B cell (primary cell): ENCODE measurements around the gene AMIGO2. TPM values are rescaled to one million over a fixed set of nuclear protein-coding genes. Genes with fewer than 3 reads are reported as not detected.

Experiments used
- ATAC-seq: fragments of 200-7000 bp; cut with Tn5 transposase; one replicate; pipeline ENCODE4 v1.10.0; 2021; ENCODE audit warnings: low read depth, mild to moderate bottlenecking, moderate number of reproducible peaks, moderate library complexity
- CTCF ChIA-PET: fragments of 350-600 bp; sonication (Branson Sonifier 250); formaldehyde crosslinking; loops from one replicate; lab custom pipeline; 2021; ENCODE audit warnings: antibody characterized with exemption, inconsistent platforms; lab: Charles Lee
- POLR2A ChIA-PET: fragments of 350-600 bp; sonication (Branson Sonifier 250); formaldehyde crosslinking; loops from one replicate; lab custom pipeline; 2021; ENCODE audit warnings: antibody characterized with exemption; lab: Charles Lee
- DNase-seq: peaks from one replicate; pipeline ENCODE4 v3.0.0; 2013
- H2AFZ ChIP-seq: 2 replicates; pipeline ENCODE4 v1.6.1; 2012; ENCODE audit warnings: mild to moderate bottlenecking, low read depth, low read length; ENCODE audit not compliant: insufficient read depth, poor library complexity, severe bottlenecking
- H3K27ac ChIP-seq, 2 donors: 1 replicate in 1 of 2; 2 replicates in 1 of 2; pipeline ENCODE4 v1.5.1; 2012 to 2013; ENCODE audit warnings: low read length in 2 of 2, mild to moderate bottlenecking in 2 of 2, moderate library complexity in 1 of 2
- H3K27me3 ChIP-seq, 4 experiments: fragments of 200-600 bp in 1 of 4; sonication (generic) in 1 of 4; replicated peaks in 1 of 4; 1 replicate in 2 of 4; 2 replicates in 2 of 4; pipeline versions ENCODE4 v1.6.1 to v1.7.0; 2013 to 2016; ENCODE audit warnings: low read length in 3 of 4, mild to moderate bottlenecking in 2 of 4, mixed read lengths in 1 of 4, moderate library complexity in 1 of 4; ENCODE audit not compliant: insufficient read depth in 4 of 4, control insufficient read depth in 3 of 4; ENCODE audit errors: control extremely low read depth in 1 of 4
- H3K36me3 ChIP-seq, 2 experiments: replicated peaks in 1 of 2; 1 replicate in 1 of 2; 2 replicates in 1 of 2; pipeline versions ENCODE4 v1.6.1 to v1.7.1; 2013; ENCODE audit warnings: low read length in 1 of 2; ENCODE audit not compliant: insufficient read depth in 2 of 2, control insufficient read depth in 1 of 2; ENCODE audit errors: control extremely low read depth in 1 of 2, extremely low read depth in 1 of 2
- H3K4me1 ChIP-seq, 2 donors: fragments of 200-600 bp in 1 of 2; sonication (generic) in 1 of 2; 1 replicate in 1 of 2; 2 replicates in 1 of 2; pipeline versions ENCODE4 v1.5.1 to v1.6.1; 2013 to 2017; ENCODE audit warnings: low read length in 2 of 2; ENCODE audit not compliant: control insufficient read depth in 2 of 2, insufficient read depth in 2 of 2
- H3K4me2 ChIP-seq: replicated peaks from 2 replicates; pipeline ENCODE3; 2012; ENCODE audit warnings: mild to moderate bottlenecking, low read depth, low read length; ENCODE audit not compliant: poor library complexity, severe bottlenecking
- H3K4me3 ChIP-seq, 5 experiments: fragments of 200-600 bp in 1 of 5; sonication (generic) in 1 of 5; 1 replicate in 3 of 5; 2 replicates in 2 of 5; pipeline versions ENCODE4 v1.5.1 to v1.7.0; 2011 to 2016; ENCODE audit warnings: low read length in 4 of 5, mild to moderate bottlenecking in 4 of 5, low read depth in 2 of 5, control low read depth in 1 of 5, moderate library complexity in 1 of 5; ENCODE audit not compliant: insufficient read depth in 1 of 5; ENCODE audit errors: control extremely low read depth in 1 of 5, extremely low read depth in 1 of 5
- H3K79me2 ChIP-seq: fragments of 200-600 bp; sonication (generic); one replicate; pipeline ENCODE4 v1.6.0; 2016; ENCODE audit warnings: low read length; ENCODE audit not compliant: control insufficient read depth, insufficient read depth
- H3K9ac ChIP-seq: fragments of 200-600 bp; sonication (generic); 2 replicates; pipeline ENCODE4 v1.6.1; 2017; ENCODE audit warnings: mild to moderate bottlenecking, low read length, moderate library complexity
- H3K9me3 ChIP-seq, 3 donors: one replicate each; pipeline versions ENCODE4 v1.6.1 to v1.7.1; 2013; ENCODE audit warnings: low read length in 2 of 3; ENCODE audit not compliant: control insufficient read depth in 2 of 3, insufficient read depth in 1 of 3; ENCODE audit errors: control extremely low read depth in 1 of 3
- H4K20me1 ChIP-seq: 2 replicates; pipeline ENCODE4 v1.6.0; 2012; ENCODE audit warnings: mild to moderate bottlenecking, low read length; ENCODE audit not compliant: insufficient read depth, control insufficient read depth, poor library complexity, severe bottlenecking
- H3K27ac Mint-ChIP-seq: one replicate; pipeline ENCODE4 v1.8.0; 2021; ENCODE audit warnings: mixed read lengths
- H3K27me3 Mint-ChIP-seq: one replicate; pipeline ENCODE4 v1.8.0; 2021; ENCODE audit warnings: mixed read lengths
- H3K4me1 Mint-ChIP-seq: one replicate; pipeline ENCODE4 v1.8.0; 2021; ENCODE audit warnings: mixed read lengths
- H3K4me3 Mint-ChIP-seq: one replicate; pipeline ENCODE4 v1.8.0; 2021; ENCODE audit warnings: mixed read lengths
- H3K9me3 Mint-ChIP-seq: one replicate; pipeline ENCODE4 v1.8.0; 2022; ENCODE audit warnings: mixed read lengths; ENCODE audit not compliant: insufficient read depth
- EZH2 ChIP-seq: IDR thresholded peaks from 2 replicates; pipeline ENCODE4 v1.6.1; 2012; ENCODE audit warnings: borderline replicate concordance, low read depth, mild to moderate bottlenecking, moderate library complexity, low read length; ENCODE audit not compliant: insufficient read depth, poor library complexity, severe bottlenecking
- WGBS: methylation state at CpG from one replicate; pipeline ENCODE4 v1.1.5; 2013; ENCODE audit warnings: missing lambda C conversion rate; ENCODE audit not compliant: insufficient coverage; 5-methylcytosine and 5-hydroxymethylcytosine counted together
- intact Hi-C: fragments of 100-400 bp; cut with micrococcal nuclease; formaldehyde crosslinking; loops from one replicate; pipeline ENCODE4 v1.10.0; 2022
- polyA plus RNA-seq: library from polyadenylated mRNA; depleted of rRNA; stranded (reverse); fragments of >200 nt; gene quantifications from 2 replicates; pipeline ENCODE4 v1.2.3, GENCODE V29; 2012
- total RNA-seq, 2 donors: library from RNA; stranded (reverse); fragments of 120-200 nt in 1 of 2; gene quantifications; 1 replicate in 1 of 2; 2 replicates in 1 of 2; pipeline versions ENCODE4 v1.2.3 to v1.2.4, GENCODE V29; 2013 to 2022
- TF ChIP-seq, protein P1 (sequence below): fragments of 200-600 bp; IDR thresholded peaks from one replicate; pipeline ENCODE4 v1.8.0; 2022; ENCODE audit warnings: antibody characterized with exemption, mild to moderate bottlenecking

The AMIGO2 gene
- total and polyA plus RNA-seq, 2 donors (not counting 1 experiment from before 2014, with no cell fraction given) = 10.4 to 11.8 TPM

DNA sequence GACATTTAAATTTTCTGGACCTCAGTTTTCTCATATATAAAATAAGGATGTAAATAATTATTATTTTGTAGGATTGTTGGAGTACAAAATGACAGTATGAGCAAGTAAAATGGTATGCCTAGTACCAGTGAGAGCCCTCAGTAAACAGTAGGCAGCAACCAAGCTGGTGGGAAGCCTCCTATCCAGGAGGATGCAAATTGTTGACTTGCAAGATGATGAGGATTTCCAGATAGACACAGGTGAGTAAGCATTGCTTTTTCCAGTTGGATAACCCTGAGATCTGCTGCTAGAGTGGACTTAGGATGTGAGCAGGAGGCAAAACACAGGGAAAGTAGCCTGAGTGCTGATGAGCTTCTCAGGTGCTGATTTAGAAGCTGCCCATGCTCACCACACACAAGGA, 28.2 kb upstream of the AMIGO2 start:
- ChIA-PET POLR2A (no interaction called here), CTCF (no interaction called here)
- H3K9me3 Mint-ChIP-seq = no peaks in the 10 kb centered on the region
- Histone ChIP-seq H3K27me3 (no peaks in the 10 kb centered on the region), H3K4me3 (no peak overlapping the region), H3K36me3 (peaks cover 0 to 6% of the 10 kb centered on the region in 2 experiments), H4K20me1 (no peaks in the 10 kb centered on the region), H3K79me2 (no peaks in the 10 kb centered on the region), H3K4me1 (no peaks in the 10 kb centered on the region), H3K9me3 (no peaks in the 10 kb centered on the region), H3K27ac (no peak overlapping the region), H2AFZ (no peak overlapping the region), H3K4me2 (no peak overlapping the region), H3K9ac (no peak overlapping the region)
- intact Hi-C loops = no loop called here
- no peak overlapping the region for H3K27ac Mint-ChIP-seq
- TF ChIP-seq, protein P1, sequence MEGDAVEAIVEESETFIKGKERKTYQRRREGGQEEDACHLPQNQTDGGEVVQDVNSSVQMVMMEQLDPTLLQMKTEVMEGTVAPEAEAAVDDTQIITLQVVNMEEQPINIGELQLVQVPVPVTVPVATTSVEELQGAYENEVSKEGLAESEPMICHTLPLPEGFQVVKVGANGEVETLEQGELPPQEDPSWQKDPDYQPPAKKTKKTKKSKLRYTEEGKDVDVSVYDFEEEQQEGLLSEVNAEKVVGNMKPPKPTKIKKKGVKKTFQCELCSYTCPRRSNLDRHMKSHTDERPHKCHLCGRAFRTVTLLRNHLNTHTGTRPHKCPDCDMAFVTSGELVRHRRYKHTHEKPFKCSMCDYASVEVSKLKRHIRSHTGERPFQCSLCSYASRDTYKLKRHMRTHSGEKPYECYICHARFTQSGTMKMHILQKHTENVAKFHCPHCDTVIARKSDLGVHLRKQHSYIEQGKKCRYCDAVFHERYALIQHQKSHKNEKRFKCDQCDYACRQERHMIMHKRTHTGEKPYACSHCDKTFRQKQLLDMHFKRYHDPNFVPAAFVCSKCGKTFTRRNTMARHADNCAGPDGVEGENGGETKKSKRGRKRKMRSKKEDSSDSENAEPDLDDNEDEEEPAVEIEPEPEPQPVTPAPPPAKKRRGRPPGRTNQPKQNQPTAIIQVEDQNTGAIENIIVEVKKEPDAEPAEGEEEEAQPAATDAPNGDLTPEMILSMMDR = no peak
- no peak for TF ChIP-seq EZH2
- ATAC-seq (no peak), DNase-seq (no peak)
- H3K4me1 Mint-ChIP-seq = no peaks in the 10 kb centered on the region
- H3K4me3 Mint-ChIP-seq = no peak overlapping the region
- H3K27me3 Mint-ChIP-seq = no peaks in the 10 kb centered on the region

DNA sequence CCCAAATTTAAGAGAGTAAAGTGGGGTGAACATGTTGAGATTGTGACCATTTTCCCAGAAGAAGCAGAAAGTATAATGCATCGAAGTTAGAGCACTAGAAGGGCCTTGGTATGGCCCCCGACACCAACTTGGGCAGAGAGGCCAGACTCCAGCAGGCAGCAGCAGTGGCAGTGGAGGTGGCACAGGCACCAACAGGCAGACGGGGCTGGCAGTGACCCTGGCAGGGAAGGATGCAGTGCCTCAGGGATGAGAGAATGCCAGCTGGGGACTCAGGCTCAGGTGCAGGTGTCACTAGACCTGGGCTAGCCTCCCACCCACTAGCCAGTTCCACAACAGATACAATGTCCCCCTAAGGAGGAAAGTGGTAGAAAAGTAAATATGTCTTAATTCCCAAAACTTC, 27.7 kb upstream of the AMIGO2 start:
- no peaks in the 10 kb centered on the region for H3K9me3 Mint-ChIP-seq

More for the DNA sequence above, 27.7 kb upstream of the AMIGO2 start:
- DNase-seq (no peak), ATAC-seq (no peak)
- Mint-ChIP-seq H3K27ac (no peak overlapping the region), H3K4me3 (no peak overlapping the region), H3K4me1 (no peaks in the 10 kb centered on the region), H3K27me3 (no peaks in the 10 kb centered on the region)
- H3K36me3 ChIP-seq = peaks cover 0 to 6% of the 10 kb centered on the region in 2 experiments
- H3K4me3 ChIP-seq = no peak overlapping the region
- 95% methylated on average over 3 of the region's 3 CpGs for WGBS
- H3K9ac ChIP-seq = no peak overlapping the region
- no peaks in the 10 kb centered on the region for H4K20me1 ChIP-seq
- ChIA-PET CTCF (no interaction called here), POLR2A (no interaction called here)
- intact Hi-C loops = no loop called here
- no peaks in the 10 kb centered on the region for H3K27me3 ChIP-seq
- no peaks in the 10 kb centered on the region for H3K4me1 ChIP-seq
- TF ChIP-seq, protein P1 = no peak
- no peak for TF ChIP-seq EZH2
- H3K9me3 ChIP-seq = no peaks in the 10 kb centered on the region
- no peak overlapping the region for H3K4me2 ChIP-seq
- no peak overlapping the region for H3K27ac ChIP-seq
- H2AFZ ChIP-seq = no peak overlapping the region
- no peaks in the 10 kb centered on the region for H3K79me2 ChIP-seq
